GM12892 (cell line): ENCODE data around the gene BRPF3.

ENCODE experiments used
- DNase-seq: peaks from one replicate; pipeline ENCODE4 v3.0.0; 2011; ENCODE audit not compliant: insufficient read length
- FAIRE-seq: peaks from 2 replicates; lab custom pipeline; 2011; peaks lifted over from hg19 to GRCh38; lab: Jason Lieb, UNC
- POLR2A ChIP-seq: IDR thresholded peaks from 2 replicates; pipeline ENCODE4 v1.6.1; 2011; ENCODE audit warnings: low read depth, low read length, control low read depth
- POLR2AphosphoS5 ChIP-seq: IDR thresholded peaks from 2 replicates; pipeline ENCODE4 v1.6.1; 2011; ENCODE audit warnings: low read depth, low read length, control low read depth
- TAF1 ChIP-seq: IDR thresholded peaks from 2 replicates; pipeline ENCODE4 v1.6.1; 2011; ENCODE audit warnings: low read depth, mild to moderate bottlenecking, control low read depth, low read length, borderline replicate concordance

The BRPF3 gene

DNA sequence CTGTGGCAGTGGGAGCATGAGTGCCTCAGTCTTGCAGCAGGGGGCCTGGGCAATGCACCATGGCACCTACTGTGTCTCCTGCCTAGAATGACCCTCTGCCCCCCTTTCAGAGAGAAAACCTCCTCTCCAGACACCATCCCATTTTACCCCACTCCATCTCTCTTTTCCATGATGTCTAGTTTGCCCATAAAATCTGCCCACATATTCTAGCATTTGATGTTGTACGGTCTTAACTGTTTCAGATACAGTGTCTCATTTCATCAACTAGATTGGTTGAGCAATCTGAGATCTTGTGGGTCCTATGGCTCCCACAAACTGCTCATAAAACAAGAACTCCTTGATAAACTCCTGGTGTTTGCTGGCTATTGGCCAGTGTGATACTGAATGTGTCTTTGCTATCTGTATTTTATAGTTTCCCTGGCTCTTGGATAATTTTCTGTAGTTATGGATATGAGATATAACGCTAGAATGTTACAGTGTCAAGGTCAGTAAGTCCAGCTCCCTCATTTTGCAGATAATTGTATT, 81.5 kb downstream of the BRPF3 start:
- DNase-seq (no peak), FAIRE-seq (no peak)
- TF ChIP-seq TAF1 (no peak), POLR2A (no peak), POLR2AphosphoS5 (no peak)

GRCh38 chr6:36280467-36280866, 83.9 kb downstream of the BRPF3 start:
- no peak for DNase-seq
- FAIRE-seq, result no peak
- no peak for TF ChIP-seq POLR2AphosphoS5
- TF ChIP-seq POLR2A, result no peak
- TF ChIP-seq TAF1, result no peak

DNA sequence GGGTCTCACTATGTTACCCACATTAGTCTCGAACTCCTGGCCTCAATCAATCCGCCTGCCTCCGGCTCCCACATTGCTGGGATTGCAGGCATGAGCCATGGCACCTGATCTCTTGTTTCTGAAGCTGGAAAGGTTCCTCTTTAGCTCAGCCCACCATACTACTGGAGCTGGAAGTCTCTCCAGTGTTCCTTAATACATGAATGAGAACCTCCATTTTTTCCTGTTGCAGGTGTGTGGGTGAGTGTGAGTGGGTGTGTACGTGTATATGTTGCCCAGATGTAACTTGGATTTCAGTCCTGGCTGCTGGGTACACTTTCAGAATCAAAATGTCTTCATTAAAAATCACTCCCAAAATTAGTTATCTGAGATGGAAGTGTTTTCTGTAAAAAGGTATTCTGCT, 84.4 kb downstream of the BRPF3 start:
- DNase-seq (no peak), FAIRE-seq (no peak)
- no peak for TF ChIP-seq POLR2AphosphoS5
- no peak for TF ChIP-seq POLR2A
- no peak for TF ChIP-seq TAF1
